HG03571 (cell line): ENCODE measurements around the gene ASCC1.

Experiments
- ATAC-seq: cut with Tn5 transposase; IDR thresholded peaks from one replicate; pipeline ENCODE4 v1.9.1; 2021; ENCODE audit not compliant: unreplicated experiment

The ASCC1 gene

GRCh38 chr10:72069751-72070526 is 146.1 kb downstream of the ASCC1 start:
- no peak for ATAC-seq

DNA sequence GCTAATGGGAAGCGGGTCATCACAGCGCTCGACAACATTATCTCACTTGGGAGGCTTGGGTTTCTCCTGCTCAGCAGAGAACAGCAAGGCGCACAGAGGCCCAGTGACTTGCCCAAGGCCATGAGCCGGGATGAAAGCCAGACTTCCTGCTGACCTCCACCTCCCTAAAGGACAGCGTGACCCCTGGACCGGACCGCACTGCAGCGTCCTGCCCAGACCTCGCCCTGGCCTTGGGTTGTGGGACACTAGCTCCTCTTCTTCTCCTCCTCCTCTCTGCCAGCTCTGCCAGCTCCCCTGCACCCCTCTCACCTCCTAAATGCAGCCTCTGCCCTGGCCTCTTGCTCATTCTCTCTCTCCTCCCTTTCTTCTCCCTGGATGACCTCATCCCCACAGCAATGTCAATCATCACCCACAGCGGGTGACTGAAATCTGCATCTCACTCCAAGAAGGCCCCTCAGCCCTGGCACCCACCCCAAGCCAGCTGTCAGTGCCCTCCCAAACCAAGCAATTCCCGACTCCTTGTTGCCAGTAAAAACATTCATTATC is 147.1 kb downstream of the ASCC1 start:
- ATAC-seq, result no peak

GRCh38 chr10:72068126-72068765 is 147.8 kb downstream of the ASCC1 start:
- no peak for ATAC-seq

GRCh38 chr10:72067463-72068125 is 148.5 kb downstream of the ASCC1 start:
- ATAC-seq, result no peak

DNA sequence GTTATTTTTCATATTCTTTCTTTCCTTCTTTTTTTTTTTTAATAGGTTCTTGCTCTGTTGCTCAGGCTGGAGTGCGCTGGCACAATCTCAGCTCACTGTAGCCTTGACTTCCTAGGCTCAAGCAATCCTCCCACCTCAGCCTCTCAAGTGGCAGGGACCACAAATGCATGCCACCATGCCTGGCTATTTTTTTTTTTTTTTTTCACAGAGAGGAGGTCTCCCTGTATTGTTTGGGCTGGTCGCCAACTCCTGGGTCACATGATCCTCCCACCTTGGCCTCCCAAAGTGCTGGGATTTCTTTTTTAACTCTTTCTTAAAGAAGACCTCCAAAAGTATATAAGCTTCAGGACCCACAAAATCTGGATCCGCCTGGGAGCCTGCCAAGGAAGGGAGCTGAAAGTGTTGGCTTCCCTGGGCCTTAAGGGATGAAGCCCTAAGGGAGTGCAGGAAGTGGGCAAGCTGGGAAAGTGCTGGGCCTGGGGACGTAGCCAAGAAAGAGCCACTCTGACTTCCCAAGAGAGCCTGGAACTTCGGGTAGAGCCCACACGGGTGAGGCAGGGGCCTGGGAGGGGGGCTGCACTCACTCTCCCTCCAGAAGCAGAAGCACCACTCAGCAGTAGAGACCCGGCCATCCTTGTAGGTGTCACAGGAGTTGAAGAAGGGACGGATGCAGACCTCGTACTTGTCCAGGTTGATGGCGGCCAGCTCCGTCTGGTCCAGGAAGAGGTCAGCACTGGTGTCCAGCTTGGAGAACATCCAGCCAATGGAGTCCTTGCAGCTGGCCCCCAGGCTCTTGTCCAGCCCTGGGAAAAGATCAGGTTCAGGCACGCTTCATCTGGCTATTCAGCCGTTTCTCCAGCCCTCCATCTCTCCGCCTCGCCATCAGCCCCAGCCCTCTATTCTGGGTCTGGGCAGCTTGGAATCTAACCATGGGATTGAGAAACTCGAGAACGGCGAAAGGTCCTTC is 149.5 kb downstream of the ASCC1 start:
- no peak for ATAC-seq

DNA sequence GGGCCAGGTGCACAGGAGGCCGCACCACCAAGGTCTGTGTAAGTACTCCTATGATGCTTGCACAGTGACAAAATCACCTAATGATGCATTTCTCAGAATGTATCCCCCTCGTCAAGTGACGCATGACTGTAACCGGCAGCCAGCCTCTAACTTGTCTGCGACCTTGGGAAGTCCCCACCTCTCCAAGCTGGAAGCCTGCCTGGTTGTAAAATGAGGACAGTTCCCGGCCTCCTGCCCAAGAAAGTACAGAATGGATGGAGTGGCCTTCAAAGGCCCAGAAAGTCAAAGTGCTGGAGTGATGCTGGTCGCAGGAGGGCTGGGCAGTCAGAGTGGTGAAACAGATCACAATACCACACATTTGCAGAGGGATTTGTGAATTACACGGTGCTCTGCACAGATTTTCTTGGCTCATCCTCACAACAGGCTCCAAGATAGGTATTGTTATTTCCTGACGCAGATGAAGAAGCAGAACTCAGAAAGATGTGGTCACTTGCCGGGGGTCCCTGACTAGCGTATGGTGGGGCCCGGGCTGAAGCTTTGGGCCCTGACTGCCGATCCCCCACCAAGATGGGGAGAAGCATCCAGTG is 150.5 kb downstream of the ASCC1 start:
- no peak for ATAC-seq

DNA sequence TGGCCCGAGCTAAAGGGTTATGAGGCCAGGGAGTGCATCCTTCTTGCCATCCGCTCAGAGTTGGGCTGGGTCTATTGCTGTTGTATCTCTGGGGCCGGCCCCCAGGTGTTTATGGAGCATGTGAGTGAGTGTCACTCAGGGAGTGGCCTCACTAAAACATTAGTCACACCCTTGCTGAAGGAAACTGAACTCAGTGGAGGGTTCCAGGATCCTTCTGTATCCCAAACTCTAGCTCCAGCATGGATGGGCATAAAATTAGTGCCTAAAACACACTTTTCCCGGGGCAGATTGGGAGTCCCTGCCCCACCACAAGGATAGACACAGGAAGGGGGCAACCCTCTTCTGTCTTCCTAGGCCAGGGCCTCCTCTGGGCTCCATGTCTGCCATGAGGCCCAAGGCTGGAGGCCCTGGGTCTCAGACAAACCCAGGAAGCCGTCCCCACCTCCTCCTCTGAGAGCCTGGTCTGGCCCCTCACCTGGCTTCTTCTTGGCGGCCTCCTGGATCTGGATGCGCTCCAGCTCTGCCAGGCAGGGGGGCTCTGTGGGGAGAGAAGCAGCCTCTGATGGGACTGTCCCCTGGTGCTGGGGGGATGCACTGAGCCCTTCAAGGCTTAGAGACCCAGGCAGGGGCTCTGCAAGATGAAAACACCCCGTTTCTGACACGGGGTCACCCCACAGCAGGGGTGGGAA is 152.2 kb downstream of the ASCC1 start:
- no peak for ATAC-seq

DNA sequence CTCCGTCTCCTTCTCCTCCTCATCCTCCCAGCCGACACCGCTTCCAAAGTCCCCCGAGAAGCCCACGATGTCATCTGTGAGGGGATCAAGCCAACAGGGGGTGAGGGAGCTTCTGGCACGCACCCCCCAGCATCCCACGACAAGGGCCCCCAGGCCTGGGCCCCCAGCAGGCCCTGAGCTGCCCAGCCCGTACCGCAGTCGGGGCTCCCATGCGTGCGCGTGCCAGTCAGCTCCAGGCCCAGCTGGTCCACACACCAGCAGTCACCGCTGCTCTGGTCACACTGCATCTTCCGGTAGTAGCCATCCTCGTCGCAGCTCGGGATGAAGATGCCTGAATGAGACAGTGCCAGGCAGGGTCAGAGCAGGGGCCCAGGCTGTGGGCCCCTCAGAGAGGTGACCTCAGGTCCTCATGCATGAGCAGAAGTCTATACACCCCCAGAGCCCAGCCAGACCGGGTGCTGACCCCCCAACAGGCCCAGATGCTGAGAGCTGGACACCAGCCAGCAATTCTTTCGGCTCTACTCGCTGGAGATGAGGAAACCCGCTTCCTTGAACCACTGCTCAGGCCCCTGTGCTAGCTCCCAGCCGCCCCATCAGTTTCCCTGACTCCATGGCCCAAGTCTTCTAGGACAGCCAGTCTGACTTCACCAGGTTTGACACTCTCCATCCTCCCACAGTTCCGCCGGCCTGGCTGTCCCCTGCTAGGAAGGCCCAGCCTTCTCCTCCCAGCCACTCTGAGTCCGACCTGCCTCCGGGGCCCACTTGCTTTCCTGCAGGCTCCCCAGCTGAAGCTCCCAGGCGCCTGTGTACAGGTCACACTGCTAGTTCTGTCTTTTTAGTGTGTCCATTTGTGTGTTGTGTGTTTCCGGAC is 153.0 kb downstream of the ASCC1 start:
- ATAC-seq, result no peak

- no peak for ATAC-seq
Measured at GRCh38 chr10:72062382-72062781, 153.7 kb downstream of the ASCC1 start.

- ATAC-seq, result no peak
Measured at GRCh38 chr10:72061930-72062329, 154.1 kb downstream of the ASCC1 start.

- ATAC-seq, result no peak
Measured at GRCh38 chr10:72061491-72061890, 154.6 kb downstream of the ASCC1 start.

- ATAC-seq, result no peak
Measured at GRCh38 chr10:72059843-72060822, 155.9 kb downstream of the ASCC1 start.

DNA sequence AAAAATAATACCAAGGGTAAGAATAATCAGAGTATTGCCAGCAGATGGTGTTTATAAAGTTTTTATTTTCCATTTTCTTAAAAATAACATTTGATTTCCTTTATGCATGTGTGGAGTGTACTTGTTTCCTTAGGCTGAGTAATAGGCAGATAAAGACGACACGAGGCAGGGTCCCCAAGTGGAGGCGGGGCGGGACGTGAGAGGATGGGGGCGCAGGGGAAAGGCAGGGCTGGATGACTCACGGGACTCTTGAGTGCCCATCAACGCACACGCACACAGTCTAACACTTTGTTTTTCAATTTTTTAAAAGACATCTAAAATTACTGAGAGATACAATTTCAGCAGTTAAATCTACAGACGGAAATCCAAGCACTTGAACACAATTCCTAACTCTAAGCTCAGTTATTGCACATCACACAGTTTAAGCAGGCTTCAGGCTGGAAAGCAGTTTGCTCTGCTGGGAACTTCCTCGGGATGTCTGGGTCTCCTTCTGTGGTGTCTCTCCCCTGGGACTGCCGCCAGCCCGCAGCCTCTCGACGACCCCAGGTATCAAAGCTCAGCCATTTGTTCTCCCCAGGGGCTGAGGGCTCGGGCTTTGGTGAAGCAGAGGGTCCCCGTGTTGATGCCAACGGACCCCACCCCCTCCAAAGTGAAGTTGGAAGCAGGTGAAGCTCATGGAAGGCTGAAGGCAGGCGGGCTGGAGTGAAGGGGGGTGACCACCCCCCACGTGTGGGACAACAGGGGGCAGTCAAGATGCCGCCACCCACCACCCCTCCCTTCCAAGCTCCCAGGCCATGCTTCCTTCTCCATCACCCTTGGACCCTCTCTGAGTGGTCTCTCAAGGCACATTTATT is 156.9 kb downstream of the ASCC1 start:
- no peak for ATAC-seq

GRCh38 chr10:72058347-72058898 is 157.7 kb downstream of the ASCC1 start:
- ATAC-seq, result no peak

DNA sequence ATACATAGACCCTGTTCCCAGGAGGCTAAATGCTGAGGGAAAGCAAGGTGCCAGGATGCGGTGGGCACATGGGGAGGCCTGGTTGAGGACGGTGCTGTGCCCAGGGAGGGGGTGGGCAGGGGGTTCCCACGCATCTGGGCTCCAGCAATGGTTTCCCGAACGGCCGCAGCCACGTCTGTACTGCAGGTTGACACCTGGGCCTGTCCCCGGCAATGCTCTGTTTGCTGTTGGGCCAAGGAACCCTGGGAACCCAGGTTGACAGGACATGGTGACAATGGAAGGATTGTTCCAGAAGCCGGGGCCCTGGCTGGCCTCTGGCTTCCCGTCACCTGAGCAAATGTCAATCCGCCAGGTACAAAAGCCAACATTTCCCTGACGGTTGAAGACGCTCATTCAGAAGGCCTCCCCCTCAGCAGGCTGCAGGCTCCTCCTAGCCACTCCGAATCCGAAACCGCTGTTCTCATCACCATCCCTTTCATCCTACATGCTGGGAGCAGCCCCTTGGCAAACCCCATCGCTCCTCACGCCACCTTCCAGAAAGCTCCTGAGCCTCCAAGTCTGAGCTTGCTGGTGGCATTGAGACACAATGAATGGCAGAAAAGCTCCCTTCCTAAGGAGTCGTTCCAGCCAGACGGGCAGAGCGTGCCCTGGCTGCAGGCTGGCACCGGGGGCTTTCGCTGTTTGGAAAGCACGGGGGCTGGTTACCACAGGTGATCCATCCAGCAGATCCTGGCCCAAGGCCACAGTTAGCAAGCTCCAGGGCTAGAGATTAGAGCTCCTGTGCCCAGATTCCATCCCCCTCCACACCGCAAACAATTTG is 158.9 kb downstream of the ASCC1 start:
- no peak for ATAC-seq

GRCh38 chr10:72056113-72056512 is 160.0 kb downstream of the ASCC1 start:
- ATAC-seq, result no peak
